Astrocyte (in vitro differentiated cells and primary cell): ENCODE measurements around the gene CPAMD8.

Experiments used
- EZH2 ChIP-seq: IDR thresholded peaks from 2 replicates; pipeline ENCODE4 v1.6.1; 2012; ENCODE audit warnings: mild to moderate bottlenecking, low read length, inconsistent platforms; ENCODE audit not compliant: insufficient read depth
- TF ChIP-seq, protein P1 (sequence below): IDR thresholded peaks from 2 replicates; pipeline ENCODE4 v1.5.1; 2011; ENCODE audit warnings: low read depth, mild to moderate bottlenecking, inconsistent platforms, low read length, moderate library complexity; ENCODE audit not compliant: insufficient read depth

DNA sequence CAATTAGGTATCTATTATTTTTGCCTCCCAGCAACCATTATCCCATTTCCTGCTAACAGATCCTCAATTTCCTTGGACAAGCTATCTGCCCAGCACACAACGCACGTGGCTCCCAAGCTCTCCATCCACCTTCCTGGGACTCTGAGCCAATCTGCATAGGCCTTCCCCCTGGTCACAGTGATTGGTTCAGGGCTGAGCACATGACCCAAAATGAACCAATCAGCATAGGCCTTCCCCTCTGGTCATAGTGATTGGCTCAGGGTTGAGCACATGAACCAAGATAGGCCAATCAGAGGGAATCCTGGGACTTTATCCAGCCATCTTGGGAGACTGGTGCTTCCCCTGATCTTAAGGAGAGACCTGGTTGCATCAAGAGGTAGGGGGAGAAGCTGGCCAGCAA, 5.8 kb downstream of the CPAMD8 start:
- no peak for TF ChIP-seq EZH2
- TF ChIP-seq, protein P1, sequence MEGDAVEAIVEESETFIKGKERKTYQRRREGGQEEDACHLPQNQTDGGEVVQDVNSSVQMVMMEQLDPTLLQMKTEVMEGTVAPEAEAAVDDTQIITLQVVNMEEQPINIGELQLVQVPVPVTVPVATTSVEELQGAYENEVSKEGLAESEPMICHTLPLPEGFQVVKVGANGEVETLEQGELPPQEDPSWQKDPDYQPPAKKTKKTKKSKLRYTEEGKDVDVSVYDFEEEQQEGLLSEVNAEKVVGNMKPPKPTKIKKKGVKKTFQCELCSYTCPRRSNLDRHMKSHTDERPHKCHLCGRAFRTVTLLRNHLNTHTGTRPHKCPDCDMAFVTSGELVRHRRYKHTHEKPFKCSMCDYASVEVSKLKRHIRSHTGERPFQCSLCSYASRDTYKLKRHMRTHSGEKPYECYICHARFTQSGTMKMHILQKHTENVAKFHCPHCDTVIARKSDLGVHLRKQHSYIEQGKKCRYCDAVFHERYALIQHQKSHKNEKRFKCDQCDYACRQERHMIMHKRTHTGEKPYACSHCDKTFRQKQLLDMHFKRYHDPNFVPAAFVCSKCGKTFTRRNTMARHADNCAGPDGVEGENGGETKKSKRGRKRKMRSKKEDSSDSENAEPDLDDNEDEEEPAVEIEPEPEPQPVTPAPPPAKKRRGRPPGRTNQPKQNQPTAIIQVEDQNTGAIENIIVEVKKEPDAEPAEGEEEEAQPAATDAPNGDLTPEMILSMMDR: no peak
